Measurements from ENCODE around the gene STAT3. TPM values are rescaled to one million over a fixed set of nuclear protein-coding genes. Genes with fewer than 3 reads are reported as not detected.

The STAT3 gene
- total RNA-seq, 2 donors from 2014 or later, result 79.4 to 99.5 TPM

- intact Hi-C loops (cut with DNase I), result no loop called here
- ATAC-seq (no peak), DNase-seq (no peak)
- H3K4me3 ChIP-seq, result no peak overlapping the region
- H3K36me3 ChIP-seq (replicated peaks in 1 of 2; ENCODE audit: insufficient read depth in 1 of 2, low read depth in 2 of 2), result peaks cover 13 to 45% of the 10 kb centered on the region in 2 donors
- no peaks in the 10 kb centered on the region for H3K4me1 ChIP-seq
- no peak overlapping the region for H3K27ac ChIP-seq
- H3K27me3 ChIP-seq, result no peaks in the 10 kb centered on the region
- WGBS, 2 donors, result 91 to 93% methylated on average over 4 of the region's 4 CpGs
- no peaks in the 10 kb centered on the region for H3K9me3 ChIP-seq
- TF ChIP-seq CTCF (IDR thresholded peaks at IDR 0.05) (no peak), POLR2A (IDR thresholded peaks at IDR 0.05) (no peak)
These were observed 49.7 kb downstream of the STAT3 start for GRCh38 chr17:42338427-42338985.

GRCh38 chr17:42337442-42337841, 50.8 kb downstream of the STAT3 start:
- no peak for TF ChIP-seq POLR2A (IDR thresholded peaks at IDR 0.05)
- TF ChIP-seq CTCF (IDR thresholded peaks at IDR 0.05), result no peak
- ATAC-seq (no peak), DNase-seq (no peak)
- no peaks in the 10 kb centered on the region for H3K9me3 ChIP-seq
- H3K27me3 ChIP-seq, result no peaks in the 10 kb centered on the region
- WGBS, 2 donors, result 80 to 85% methylated on average over 12 to 15 of the region's 15 CpGs
- intact Hi-C loops (cut with DNase I), result no loop called here
- H3K36me3 ChIP-seq (replicated peaks in 1 of 2; ENCODE audit: insufficient read depth in 1 of 2, low read depth in 2 of 2), result peaks cover 13 to 52% of the 10 kb centered on the region in 2 donors
- no peak overlapping the region for H3K4me3 ChIP-seq
- H3K4me1 ChIP-seq, result no peaks in the 10 kb centered on the region
- no peak overlapping the region for H3K27ac ChIP-seq

- Histone ChIP-seq H3K36me3 (replicated peaks in 1 of 2; ENCODE audit: insufficient read depth in 1 of 2, low read depth in 2 of 2) (peaks cover 13 to 63% of the 10 kb centered on the region in 2 donors), H3K4me3 (no peak overlapping the region), H3K27me3 (no peaks in the 10 kb centered on the region), H3K9me3 (no peaks in the 10 kb centered on the region), H3K4me1 (peaks cover 4% of the 10 kb centered on the region), H3K27ac (no peak overlapping the region)
- 80 to 84% methylated on average over 3 of the region's 3 CpGs for WGBS, 2 donors
- TF ChIP-seq CTCF (IDR thresholded peaks at IDR 0.05), result no peak
- intact Hi-C loops (cut with DNase I), result no loop called here
- ATAC-seq (no peak), DNase-seq (no peak)
These were observed 53.6 kb downstream of the STAT3 start for GRCh38 chr17:42334677-42335076.

- no peak for DNase-seq
- H3K4me3 ChIP-seq, result no peak overlapping the region
- TF ChIP-seq CTCF (IDR thresholded peaks at IDR 0.05) (no peak), POLR2A (IDR thresholded peaks at IDR 0.05) (no peak)
- H3K27ac ChIP-seq, result no peak overlapping the region
- peaks cover 13% of the 10 kb centered on the region for H3K4me1 ChIP-seq
- H3K27me3 ChIP-seq, result no peaks in the 10 kb centered on the region
- no peak for ATAC-seq
- no peaks in the 10 kb centered on the region for H3K9me3 ChIP-seq
- 79 to 88% methylated on average over 1 of the region's 1 CpG for WGBS, 2 donors
- H3K36me3 ChIP-seq (replicated peaks in 1 of 2; ENCODE audit: insufficient read depth in 1 of 2, low read depth in 2 of 2), result peaks cover 13 to 56% of the 10 kb centered on the region in 2 donors
- intact Hi-C loops (cut with DNase I), result no loop called here
These were observed 55.2 kb downstream of the STAT3 start for GRCh38 chr17:42333053-42333452.
